Upper lobe of right lung (tissue), 1 donor: ENCODE results near the gene MAGED2. TPM values are rescaled to one million over a fixed set of nuclear protein-coding genes. Genes with fewer than 3 reads are reported as not detected.

Experiments
- ATAC-seq: fragments of 200-7000 bp; cut with Tn5 transposase; one replicate; pipeline ENCODE4 v1.9.1; 2020; ENCODE audit warnings: mild to moderate bottlenecking, moderate library complexity
- DNase-seq: peaks from one replicate; pipeline ENCODE4 v3.0.0-alpha.2; 2020
- H3K27ac ChIP-seq: fragments of 200-600 bp; one replicate; pipeline ENCODE4 v1.8.0; 2022
- H3K27me3 ChIP-seq: fragments of 200-600 bp; one replicate; pipeline ENCODE4 v1.8.0; 2022; ENCODE audit warnings: mild to moderate bottlenecking
- H3K36me3 ChIP-seq: fragments of 200-600 bp; one replicate; pipeline ENCODE4 v1.8.0; 2022
- H3K4me1 ChIP-seq: fragments of 200-600 bp; one replicate; pipeline ENCODE4 v1.8.0; 2022
- H3K4me3 ChIP-seq: fragments of 200-600 bp; one replicate; pipeline ENCODE4 v1.8.0; 2022; ENCODE audit warnings: mild to moderate bottlenecking
- H3K9me3 ChIP-seq: fragments of 200-600 bp; one replicate; pipeline ENCODE4 v1.8.0; 2022
- intact Hi-C: fragments of 100-400 bp; cut with DNase I; formaldehyde crosslinking; loops from one replicate; pipeline ENCODE4 v1.11.0; 2022
- total RNA-seq: library from RNA; stranded (reverse); fragmentation: NEBNext Ultra II Directional; extraction: Animal tissue kit (Norgen Biotek cat#: 25700); gene quantifications from one replicate; pipeline ENCODE4 v1.2.1, GENCODE V29; 2021
- TF ChIP-seq, protein P1 (sequence below): fragments of 200-600 bp; IDR thresholded peaks from one replicate; pipeline ENCODE4 v1.8.0; 2022; ENCODE audit warnings: antibody characterized with exemption
- donor health status: DM: no; HTN: yes; CAD: no; lungs with severe emphysema.

The MAGED2 gene
- total RNA-seq, 1 donor from 2014 or later: 98.4 TPM

DNA sequence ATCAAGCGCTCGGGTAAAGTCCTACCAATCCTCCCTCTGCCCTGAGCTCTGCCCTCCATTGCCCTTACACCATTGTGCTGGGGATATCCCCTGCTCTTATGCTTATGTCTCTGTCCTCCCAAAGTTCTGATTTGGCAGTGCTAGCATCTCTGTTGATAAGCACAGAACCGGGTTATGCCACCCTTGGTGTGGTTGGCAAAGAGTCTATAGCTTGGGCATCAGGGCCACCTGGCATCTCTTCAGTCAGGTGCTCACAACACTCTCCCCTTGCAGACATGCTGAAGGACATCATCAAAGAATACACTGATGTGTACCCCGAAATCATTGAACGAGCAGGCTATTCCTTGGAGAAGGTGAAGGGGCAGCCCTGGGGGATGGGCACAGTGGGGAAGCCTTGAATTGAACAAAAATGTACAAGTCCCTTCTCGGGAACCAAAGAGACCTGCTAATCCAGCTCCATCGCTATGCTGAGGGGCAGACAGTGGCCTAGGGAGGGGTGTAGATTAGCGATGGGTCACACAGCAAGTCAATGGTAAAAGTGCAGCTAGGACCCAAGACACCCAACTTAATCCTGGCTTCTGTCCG lies 3.8 kb downstream of the MAGED2 start:
- DNase-seq (no peak), ATAC-seq (no peak)
- no peaks in the 10 kb centered on the region for H3K27me3 ChIP-seq
- peaks cover 57% of the 10 kb centered on the region for H3K36me3 ChIP-seq
- intact Hi-C loops: no loop called here
- no peaks in the 10 kb centered on the region for H3K4me1 ChIP-seq
- no peaks in the 10 kb centered on the region for H3K9me3 ChIP-seq
- H3K4me3 ChIP-seq: no peak overlapping the region
- TF ChIP-seq, protein P1, sequence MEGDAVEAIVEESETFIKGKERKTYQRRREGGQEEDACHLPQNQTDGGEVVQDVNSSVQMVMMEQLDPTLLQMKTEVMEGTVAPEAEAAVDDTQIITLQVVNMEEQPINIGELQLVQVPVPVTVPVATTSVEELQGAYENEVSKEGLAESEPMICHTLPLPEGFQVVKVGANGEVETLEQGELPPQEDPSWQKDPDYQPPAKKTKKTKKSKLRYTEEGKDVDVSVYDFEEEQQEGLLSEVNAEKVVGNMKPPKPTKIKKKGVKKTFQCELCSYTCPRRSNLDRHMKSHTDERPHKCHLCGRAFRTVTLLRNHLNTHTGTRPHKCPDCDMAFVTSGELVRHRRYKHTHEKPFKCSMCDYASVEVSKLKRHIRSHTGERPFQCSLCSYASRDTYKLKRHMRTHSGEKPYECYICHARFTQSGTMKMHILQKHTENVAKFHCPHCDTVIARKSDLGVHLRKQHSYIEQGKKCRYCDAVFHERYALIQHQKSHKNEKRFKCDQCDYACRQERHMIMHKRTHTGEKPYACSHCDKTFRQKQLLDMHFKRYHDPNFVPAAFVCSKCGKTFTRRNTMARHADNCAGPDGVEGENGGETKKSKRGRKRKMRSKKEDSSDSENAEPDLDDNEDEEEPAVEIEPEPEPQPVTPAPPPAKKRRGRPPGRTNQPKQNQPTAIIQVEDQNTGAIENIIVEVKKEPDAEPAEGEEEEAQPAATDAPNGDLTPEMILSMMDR: no peak
- no peak overlapping the region for H3K27ac ChIP-seq

DNA sequence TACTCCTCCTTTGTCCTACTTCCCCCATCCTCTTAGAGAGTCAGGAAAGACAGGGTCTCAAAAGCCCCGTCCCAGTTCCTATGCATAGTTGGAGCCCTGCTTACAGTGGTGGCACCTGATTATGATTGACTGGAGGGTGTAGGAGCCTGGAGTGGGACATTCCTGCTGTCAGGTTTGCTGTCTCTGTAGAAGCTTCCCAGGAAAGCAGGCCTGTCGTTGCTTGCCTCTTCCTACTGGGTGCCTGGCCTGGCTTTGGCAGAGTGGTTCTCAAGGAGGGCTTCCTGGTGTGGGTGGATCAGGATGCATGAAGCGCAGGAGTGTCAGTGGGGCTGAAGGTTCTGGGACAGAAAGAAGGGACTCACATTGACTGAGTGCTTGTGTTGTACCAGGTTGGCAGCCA lies 4.8 kb downstream of the MAGED2 start:
- TF ChIP-seq, protein P1: no peak
- no peaks in the 10 kb centered on the region for H3K27me3 ChIP-seq
- DNase-seq (no peak), ATAC-seq (no peak)
- no peaks in the 10 kb centered on the region for H3K4me1 ChIP-seq
- no peaks in the 10 kb centered on the region for H3K9me3 ChIP-seq
- H3K4me3 ChIP-seq: no peak overlapping the region
- peaks cover 57% of the 10 kb centered on the region for H3K36me3 ChIP-seq
- no peak overlapping the region for H3K27ac ChIP-seq
- intact Hi-C loops: no loop called here

DNA sequence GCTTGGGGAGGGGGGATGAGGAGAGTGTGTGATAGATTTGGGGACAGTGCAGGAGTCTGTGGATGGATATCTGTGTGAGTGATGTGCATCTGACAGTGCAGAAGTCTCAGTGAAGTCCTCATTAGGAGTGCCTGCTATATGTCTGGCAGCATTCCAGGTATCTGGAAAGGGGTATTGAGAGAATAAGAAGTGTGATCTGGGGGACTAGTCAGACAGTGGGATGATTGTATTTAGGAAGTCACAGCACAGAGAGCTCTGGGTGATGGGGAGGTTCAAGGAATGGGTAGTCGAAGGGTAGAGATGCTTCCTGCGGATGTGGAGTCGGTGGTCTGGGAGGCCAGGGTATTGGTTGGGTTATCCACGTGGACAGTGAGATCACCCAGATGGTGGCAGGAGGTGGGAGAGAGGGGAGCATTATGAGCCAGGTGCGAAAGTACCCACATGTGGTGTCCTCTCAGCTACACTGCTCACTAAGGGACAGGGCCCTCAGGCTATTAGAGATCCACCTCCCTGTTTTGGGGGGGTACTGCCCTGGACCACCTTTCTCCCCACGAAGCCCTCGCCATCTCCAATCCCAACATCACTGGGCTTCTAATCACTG lies 9.8 kb downstream of the MAGED2 start:
- Histone ChIP-seq H3K36me3 (peaks cover 34% of the 10 kb centered on the region), H3K27ac (no peak overlapping the region), H3K4me3 (no peak overlapping the region), H3K9me3 (no peaks in the 10 kb centered on the region), H3K27me3 (no peaks in the 10 kb centered on the region), H3K4me1 (no peaks in the 10 kb centered on the region)
- intact Hi-C loops: no loop called here
- TF ChIP-seq, protein P1: no peak
- ATAC-seq: no peak
- no peak for DNase-seq

DNA sequence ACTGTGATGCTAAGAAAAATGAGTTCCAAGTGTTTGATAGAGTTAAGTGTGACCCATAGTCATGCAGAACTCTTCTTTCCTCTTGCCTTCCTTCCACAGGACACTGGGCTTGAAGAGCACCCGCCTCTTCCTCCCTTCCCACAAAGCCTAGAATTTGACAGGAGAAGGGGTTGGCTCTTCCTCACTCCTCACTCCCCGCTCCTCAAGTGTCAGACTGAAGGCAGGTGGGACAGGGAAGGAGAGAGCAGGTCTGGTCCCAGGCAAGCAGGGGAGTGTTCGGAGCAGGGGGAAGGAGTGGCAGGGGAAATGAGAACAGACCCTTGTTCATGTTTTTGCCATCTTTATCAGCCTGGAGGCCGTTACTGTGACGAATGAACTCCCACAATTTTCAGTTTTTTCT lies 10.7 kb downstream of the MAGED2 start:
- H3K4me3 ChIP-seq: no peak overlapping the region
- ATAC-seq: no peak
- TF ChIP-seq, protein P1: no peak
- H3K27me3 ChIP-seq: no peaks in the 10 kb centered on the region
- no peaks in the 10 kb centered on the region for H3K4me1 ChIP-seq
- no peak overlapping the region for H3K27ac ChIP-seq
- DNase-seq: no peak
- H3K9me3 ChIP-seq: no peaks in the 10 kb centered on the region
- intact Hi-C loops: no loop called here
- peaks cover 25% of the 10 kb centered on the region for H3K36me3 ChIP-seq

DNA sequence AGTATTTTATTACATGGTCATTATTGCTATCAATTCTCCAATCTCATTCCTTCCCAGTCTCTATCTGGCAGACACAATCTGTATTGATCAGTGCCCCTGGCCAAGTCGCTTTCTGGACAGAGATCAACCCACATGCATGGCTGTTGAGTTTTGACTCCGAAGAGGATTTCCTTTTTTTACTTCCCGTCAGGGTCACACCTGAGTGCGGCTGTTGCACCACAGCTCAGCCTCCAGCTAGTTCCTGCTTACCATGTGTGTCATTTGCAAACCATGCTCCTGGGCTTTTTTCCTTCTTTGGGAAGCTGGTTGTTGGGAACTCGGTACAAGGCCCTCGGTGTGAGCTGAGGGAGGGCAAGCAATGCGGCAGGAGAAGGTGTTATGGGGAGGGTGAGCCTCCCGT lies 11.7 kb downstream of the MAGED2 start:
- peaks cover 15% of the 10 kb centered on the region for H3K36me3 ChIP-seq
- intact Hi-C loops: no loop called here
- H3K4me3 ChIP-seq: no peak overlapping the region
- no peak for ATAC-seq
- no peaks in the 10 kb centered on the region for H3K4me1 ChIP-seq
- no peak for DNase-seq
- no peaks in the 10 kb centered on the region for H3K9me3 ChIP-seq
- no peak overlapping the region for H3K27ac ChIP-seq
- TF ChIP-seq, protein P1: no peak
- H3K27me3 ChIP-seq: no peaks in the 10 kb centered on the region
